Keratinocyte (primary cell): ENCODE data around the gene LANCL1. TPM values are rescaled to one million over a fixed set of nuclear protein-coding genes. Genes with fewer than 3 reads are reported as not detected.

ENCODE experiments used
- DNase-seq: peaks from one replicate; pipeline ENCODE4 v3.0.0-alpha.2; 2011; ENCODE audit warnings: low read depth, missing footprints, low spot score
- FAIRE-seq: peaks from 2 replicates; lab custom pipeline; 2011; peaks lifted over from hg19 to GRCh38; lab: Jason Lieb, UNC
- H2AFZ ChIP-seq: 2 replicates; pipeline ENCODE4 v1.6.0; 2012; ENCODE audit warnings: low read length, control low read depth, inconsistent platforms; ENCODE audit not compliant: control insufficient read depth
- H3K27ac ChIP-seq: 2 replicates; pipeline ENCODE4 v1.5.1; 2011; ENCODE audit warnings: low read length; ENCODE audit not compliant: control insufficient read depth, insufficient read depth
- H3K27me3 ChIP-seq: 3 replicates; pipeline ENCODE4 v1.6.0; 2011; ENCODE audit warnings: low read length; ENCODE audit not compliant: control insufficient read depth, insufficient read depth; ENCODE audit errors: extremely low read depth
- H3K36me3 ChIP-seq, 2 experiments: 2 replicates in 1 of 2; 3 replicates in 1 of 2; pipeline ENCODE4 v1.5.1; 2011; ENCODE audit warnings: low read length in 2 of 2, mild to moderate bottlenecking in 1 of 2; ENCODE audit not compliant: control insufficient read depth in 2 of 2, insufficient read depth in 2 of 2; ENCODE audit errors: extremely low read depth in 1 of 2
- H3K4me1 ChIP-seq: 3 replicates; pipeline ENCODE4 v1.5.1; 2011; ENCODE audit warnings: low read length; ENCODE audit not compliant: control insufficient read depth, insufficient read depth; ENCODE audit errors: extremely low read depth
- H3K4me2 ChIP-seq: 3 replicates; pipeline ENCODE4 v1.6.0; 2011; ENCODE audit warnings: low read depth, low read length; ENCODE audit not compliant: control insufficient read depth, insufficient read depth; ENCODE audit errors: extremely low read depth
- H3K4me3 ChIP-seq, 3 experiments: fragments of 200-600 bp in 1 of 3; sonication (generic) in 1 of 3; 2 replicates in 2 of 3; 3 replicates in 1 of 3; pipeline ENCODE4 v1.5.1; 2011 to 2016; ENCODE audit warnings: low read length in 3 of 3, mild to moderate bottlenecking in 3 of 3, control low read depth in 2 of 3, inconsistent platforms in 1 of 3, low read depth in 1 of 3, mixed read lengths in 1 of 3, mixed run types in 1 of 3, moderate library complexity in 1 of 3; ENCODE audit not compliant: control insufficient read depth in 2 of 3, insufficient read depth in 2 of 3; ENCODE audit errors: extremely low read depth in 1 of 3
- H3K79me2 ChIP-seq: 2 replicates; pipeline ENCODE4 v1.6.0; 2012; ENCODE audit warnings: low read length; ENCODE audit not compliant: control insufficient read depth, insufficient read depth
- H3K9ac ChIP-seq: 3 replicates; pipeline ENCODE4 v1.6.0; 2011; ENCODE audit warnings: low read length; ENCODE audit not compliant: control insufficient read depth, insufficient read depth; ENCODE audit errors: extremely low read depth
- H3K9me1 ChIP-seq: 3 replicates; pipeline ENCODE4 v1.6.0; 2011; ENCODE audit warnings: low read length; ENCODE audit not compliant: control insufficient read depth, insufficient read depth; ENCODE audit errors: extremely low read depth
- H3K9me3 ChIP-seq: 2 replicates; pipeline ENCODE4 v1.5.1; 2012; ENCODE audit warnings: low read depth, low read length; ENCODE audit not compliant: control insufficient read depth
- H4K20me1 ChIP-seq: 3 replicates; pipeline ENCODE4 v1.6.0; 2011; ENCODE audit warnings: low read length; ENCODE audit not compliant: control insufficient read depth, insufficient read depth; ENCODE audit errors: extremely low read depth
- EZH2 ChIP-seq: IDR thresholded peaks from one replicate; pipeline ENCODE4 v1.6.1; 2012; ENCODE audit warnings: inconsistent platforms, mild to moderate bottlenecking, low read length, moderate library complexity
- dilution Hi-C: fragments of 300-500 bp; cut with MboI; formaldehyde crosslinking; loops from one replicate; pipeline ENCODE4 v1.7.0; 2020; ENCODE audit warnings: low sequenced_read_pairs; ENCODE audit not compliant: extremely low pct_ligation_motif_present
- polyA plus RNA-seq, 5 experiments: library from polyadenylated mRNA; depleted of rRNA in 3 of 5; stranded (reverse) in 3 of 5; stranded (forward) in 1 of 5; unstranded in 1 of 5; fragments of >200 nt; gene quantifications; 1 replicate in 1 of 5; 2 replicates in 3 of 5; 3 replicates in 1 of 5; pipeline versions ENCODE4 v1.2.1 to v1.2.3, GENCODE V29; 2011 to 2012; ENCODE audit warnings: missing spikeins in 2 of 5, low read depth in 1 of 5, low replicate concordance in 1 of 5
- TF ChIP-seq, protein P1 (sequence below), 3 experiments: IDR thresholded peaks in 1 of 3; conservative IDR thresholded peaks in 1 of 3; optimal IDR thresholded peaks in 1 of 3; 2 replicates in 2 of 3; 3 replicates in 1 of 3; pipeline versions ENCODE3 to v1.5.1; 2011; ENCODE audit warnings: low read length in 3 of 3, mild to moderate bottlenecking in 3 of 3, moderate library complexity in 2 of 3, control low read depth in 1 of 3, inconsistent platforms in 1 of 3; ENCODE audit not compliant: insufficient read depth in 2 of 3; ENCODE audit errors: extremely low read depth in 1 of 3

LANCL1 gene
- polyA plus RNA-seq, 1 donor (not counting 4 experiments of a cell fraction or from before 2014, with no cell fraction given), result 86.4 TPM

DNA sequence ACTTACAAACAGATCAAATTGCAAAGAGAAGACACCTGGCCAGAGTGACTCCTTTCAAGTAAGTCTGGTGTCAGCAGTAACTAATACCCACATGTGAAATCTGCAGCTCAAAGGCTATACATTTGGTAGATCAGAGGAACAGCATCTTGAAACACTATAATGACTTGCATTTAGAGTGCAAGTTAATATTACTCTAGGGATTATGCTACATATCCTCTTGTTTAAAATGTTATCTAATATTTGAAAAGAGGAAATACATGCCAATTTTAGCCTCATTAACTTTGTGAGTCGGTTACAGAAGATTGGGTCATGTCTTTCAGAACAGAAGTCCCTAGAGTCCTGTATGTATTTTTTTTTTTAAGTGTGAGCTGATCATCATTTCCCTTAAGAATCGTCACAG is 15.2 kb downstream of the LANCL1 start:
- no peak overlapping the region for H2AFZ ChIP-seq
- H3K4me3 ChIP-seq, result no peak overlapping the region
- H3K4me1 ChIP-seq, result no peaks in the 10 kb centered on the region
- dilution Hi-C loops, result no loop called here
- no peak for FAIRE-seq
- DNase-seq, result no peak
- H3K9me3 ChIP-seq, result no peaks in the 10 kb centered on the region
- H3K27me3 ChIP-seq, result no peaks in the 10 kb centered on the region
- no peaks in the 10 kb centered on the region for H3K9me1 ChIP-seq
- no peak for TF ChIP-seq EZH2
- TF ChIP-seq, protein P1, sequence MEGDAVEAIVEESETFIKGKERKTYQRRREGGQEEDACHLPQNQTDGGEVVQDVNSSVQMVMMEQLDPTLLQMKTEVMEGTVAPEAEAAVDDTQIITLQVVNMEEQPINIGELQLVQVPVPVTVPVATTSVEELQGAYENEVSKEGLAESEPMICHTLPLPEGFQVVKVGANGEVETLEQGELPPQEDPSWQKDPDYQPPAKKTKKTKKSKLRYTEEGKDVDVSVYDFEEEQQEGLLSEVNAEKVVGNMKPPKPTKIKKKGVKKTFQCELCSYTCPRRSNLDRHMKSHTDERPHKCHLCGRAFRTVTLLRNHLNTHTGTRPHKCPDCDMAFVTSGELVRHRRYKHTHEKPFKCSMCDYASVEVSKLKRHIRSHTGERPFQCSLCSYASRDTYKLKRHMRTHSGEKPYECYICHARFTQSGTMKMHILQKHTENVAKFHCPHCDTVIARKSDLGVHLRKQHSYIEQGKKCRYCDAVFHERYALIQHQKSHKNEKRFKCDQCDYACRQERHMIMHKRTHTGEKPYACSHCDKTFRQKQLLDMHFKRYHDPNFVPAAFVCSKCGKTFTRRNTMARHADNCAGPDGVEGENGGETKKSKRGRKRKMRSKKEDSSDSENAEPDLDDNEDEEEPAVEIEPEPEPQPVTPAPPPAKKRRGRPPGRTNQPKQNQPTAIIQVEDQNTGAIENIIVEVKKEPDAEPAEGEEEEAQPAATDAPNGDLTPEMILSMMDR (optimal IDR thresholded peaks at IDR 0.05 in 1 of 3, IDR thresholded peaks at IDR 0.05 in 1 of 3, conservative IDR thresholded peaks at IDR 0.05 in 1 of 3; ENCODE audit: extremely low read depth in 1 of 3, insufficient read depth in 2 of 3, low read length in 3 of 3), result no peak
- peaks cover 8 to 17% of the 10 kb centered on the region in 2 experiments for H3K36me3 ChIP-seq
- no peak overlapping the region for H3K9ac ChIP-seq
- no peak overlapping the region for H3K4me2 ChIP-seq
- H4K20me1 ChIP-seq, result no peaks in the 10 kb centered on the region
- H3K27ac ChIP-seq, result no peak overlapping the region
- H3K79me2 ChIP-seq, result no peaks in the 10 kb centered on the region

DNA sequence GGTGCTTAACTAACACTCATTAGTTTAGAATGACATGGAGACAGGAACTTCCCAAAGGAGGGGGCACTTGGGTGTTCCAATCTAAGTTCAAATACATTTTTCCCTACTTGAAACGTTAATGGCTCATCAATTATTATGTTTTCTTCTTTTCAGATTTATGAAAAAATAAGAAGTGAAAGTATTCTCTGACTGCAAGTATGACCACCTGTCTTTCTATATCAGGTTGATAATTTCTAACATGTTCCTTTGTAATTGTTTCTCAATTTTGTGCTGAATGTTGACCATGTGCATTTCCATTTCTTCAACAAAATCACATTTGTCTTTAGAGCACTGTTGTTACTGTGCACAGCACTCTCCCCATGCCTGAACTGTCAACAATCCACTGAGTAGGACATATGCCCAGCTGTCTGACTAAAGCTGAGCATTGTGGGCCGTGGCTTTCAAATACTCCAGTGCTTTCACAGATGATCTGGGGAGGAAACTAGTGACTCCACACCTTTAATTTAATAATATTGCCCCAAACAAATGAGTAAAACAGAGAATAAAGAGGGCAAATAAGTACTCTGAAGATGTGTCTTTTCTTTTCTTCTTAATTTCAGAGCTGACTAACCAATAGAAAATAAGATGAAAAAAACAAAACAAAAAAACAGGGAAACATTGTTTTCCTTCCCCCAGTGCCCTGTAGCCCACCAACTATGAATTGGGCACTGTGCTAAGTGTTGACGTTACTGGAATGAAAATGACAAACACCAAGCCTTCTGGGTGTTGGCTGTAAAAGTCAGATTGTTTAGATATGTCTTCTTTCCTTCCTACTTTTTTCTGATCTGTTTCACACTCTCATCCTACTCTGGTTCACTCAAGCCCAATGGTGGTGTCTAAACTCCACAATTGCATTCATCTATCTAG is 16.0 kb downstream of the LANCL1 start:
- dilution Hi-C loops, result no loop called here
- Histone ChIP-seq H3K9me3 (no peaks in the 10 kb centered on the region), H3K79me2 (no peaks in the 10 kb centered on the region), H3K4me3 (no peak overlapping the region), H3K9me1 (no peaks in the 10 kb centered on the region), H2AFZ (no peak overlapping the region), H3K27ac (no peak overlapping the region), H3K36me3 (peaks cover 8 to 13% of the 10 kb centered on the region in 2 experiments), H4K20me1 (no peaks in the 10 kb centered on the region), H3K9ac (no peak overlapping the region), H3K27me3 (no peaks in the 10 kb centered on the region), H3K4me2 (no peak overlapping the region), H3K4me1 (no peaks in the 10 kb centered on the region)
- TF ChIP-seq, protein P1 (optimal IDR thresholded peaks at IDR 0.05 in 1 of 3, IDR thresholded peaks at IDR 0.05 in 1 of 3, conservative IDR thresholded peaks at IDR 0.05 in 1 of 3; ENCODE audit: extremely low read depth in 1 of 3, insufficient read depth in 2 of 3, low read length in 3 of 3), result no peak
- TF ChIP-seq EZH2, result no peak
- FAIRE-seq (no peak), DNase-seq (no peak)
